Heart right ventricle (tissue), 16 donors: Measurements from ENCODE around the gene PEX11G. TPM values are rescaled to one million over a fixed set of nuclear protein-coding genes. Genes with fewer than 3 reads are reported as not detected.

Experiments
- ATAC-seq, 8 donors: fragments of 200-7000 bp; cut with Tn5 transposase; one replicate each; pipeline ENCODE4 v1.9.1; 2020; ENCODE audit warnings: mild to moderate bottlenecking in 8 of 8, moderate library complexity in 8 of 8, moderate number of reproducible peaks in 1 of 8
- DNase-seq, 2 donors: peaks; one replicate each; pipeline ENCODE4 v3.0.0-alpha.2; 2020
- H3K27ac ChIP-seq, 10 donors: fragments of 200-600 bp; sonication (generic) in 2 of 10; one replicate each; pipeline versions ENCODE4 v1.5.0 to v1.8.0; 2020 to 2022; ENCODE audit warnings: mild to moderate bottlenecking in 3 of 10
- H3K27me3 ChIP-seq, 7 donors: fragments of 200-600 bp; one replicate each; pipeline ENCODE4 v1.8.0; 2021 to 2022; ENCODE audit warnings: mild to moderate bottlenecking in 2 of 7
- H3K36me3 ChIP-seq, 9 donors: fragments of 200-600 bp; sonication (generic) in 1 of 9; one replicate each; pipeline versions ENCODE4 v1.5.0 to v1.8.0; 2020 to 2022; ENCODE audit warnings: mild to moderate bottlenecking in 2 of 9
- H3K4me1 ChIP-seq, 9 donors: fragments of 200-600 bp; sonication (generic) in 1 of 9; one replicate each; pipeline versions ENCODE4 v1.5.0 to v1.8.0; 2020 to 2022; ENCODE audit warnings: mild to moderate bottlenecking in 4 of 9
- H3K4me3 ChIP-seq, 10 donors: fragments of 200-600 bp; sonication (generic) in 2 of 10; one replicate each; pipeline versions ENCODE4 v1.5.0 to v1.8.0; 2020 to 2022; ENCODE audit warnings: mild to moderate bottlenecking in 7 of 10, moderate library complexity in 2 of 10
- H3K9me3 ChIP-seq, 11 donors: fragments of 200-600 bp in 10 of 11; sonication (generic) in 2 of 11; one replicate each; pipeline versions ENCODE4 v1.5.0 to v1.8.0; 2013 to 2022; ENCODE audit warnings: mild to moderate bottlenecking in 2 of 11, control low read depth in 1 of 11, moderate library complexity in 1 of 11
- CTCF ChIP-seq, 9 donors: fragments of 200-600 bp; sonication (generic) in 2 of 9; IDR thresholded peaks; one replicate each; pipeline versions ENCODE4 v1.5.0 to v1.8.0; 2021 to 2022; ENCODE audit warnings: antibody characterized with exemption in 9 of 9, mild to moderate bottlenecking in 5 of 9, moderate library complexity in 1 of 9
- WGBS, 2 donors: extraction: QIAGEN DNeasy Blood & Tissue Kit; methylation state at CpG; one replicate each; pipeline ENCODE4 v1.1.7; 2013; ENCODE audit warnings: inconsistent platforms in 1 of 2; 5-methylcytosine and 5-hydroxymethylcytosine counted together
- intact Hi-C, 10 donors: fragments of 100-400 bp; cut with DNase I; formaldehyde crosslinking; loops; one replicate each; pipeline versions ENCODE4 v1.11.1 to v1.14.2; 2022
- polyA plus RNA-seq, 2 donors: library from polyadenylated mRNA; stranded (reverse); fragments of 200-250 nt; gene quantifications; one replicate each; pipeline ENCODE4 v1.2.3, GENCODE V29; 2013
- total RNA-seq, 10 donors: library from RNA; stranded (reverse); fragmentation: NEBNext Ultra II Directional in 3 of 10; extraction: Animal tissue kit (Norgen Biotek cat#: 25700) in 3 of 10; gene quantifications; one replicate each; pipeline versions ENCODE4 v1.2.1 to v1.2.4, GENCODE V29; 2021 to 2023
- donor health status: Arrhythmogenic right ventricular cardiomyopathy.
- donor health status: ischemic (EF 13 %, LVEDD 7.1; RV severe dilation, severe dysfunction).
- donor health status: healthy with polysubstance abuse.
- donor health status: DM: no; HTN: yes; CAD: no.
- donor health status: DM: no; HTN: no; CAD: no.
- donor health status: ischemic (EF 25% LVEDD 6.9; RV normal size, moderate dysfunction).
- donor health status: ischemic (EF 25% LVEDD 5.7; RV mildly dilated, moderate dysfunction).
- donor health status: healthy.
- donor health status: DM: yes; HTN: yes; CAD: no.
- donor health status: Ischemic cardiomyopathy.
- donor health status: ischemic (EF 35%, LVEDD 5.7; RV mildly dilated, moderate dysfunction).
- donor health status: nonischemic (EF 11% LVEDD 7.7; RV severe dilation, severe dysfunction).
- donor health status: DM: yes; HTN: yes; CAD: no.
- donor health status: PGD.
- donor health status: ischemic (EF 29% LVEDD 5.4; RV normal size, mild dysfunction).
- donor health status: nonischemic (EF 23%, LVEDD 6.1; RV moderate dilation, normal function).

The PEX11G gene
- total and polyA plus RNA-seq, 12 donors = 0.95 to 3.9 (median 1.9) TPM

DNA sequence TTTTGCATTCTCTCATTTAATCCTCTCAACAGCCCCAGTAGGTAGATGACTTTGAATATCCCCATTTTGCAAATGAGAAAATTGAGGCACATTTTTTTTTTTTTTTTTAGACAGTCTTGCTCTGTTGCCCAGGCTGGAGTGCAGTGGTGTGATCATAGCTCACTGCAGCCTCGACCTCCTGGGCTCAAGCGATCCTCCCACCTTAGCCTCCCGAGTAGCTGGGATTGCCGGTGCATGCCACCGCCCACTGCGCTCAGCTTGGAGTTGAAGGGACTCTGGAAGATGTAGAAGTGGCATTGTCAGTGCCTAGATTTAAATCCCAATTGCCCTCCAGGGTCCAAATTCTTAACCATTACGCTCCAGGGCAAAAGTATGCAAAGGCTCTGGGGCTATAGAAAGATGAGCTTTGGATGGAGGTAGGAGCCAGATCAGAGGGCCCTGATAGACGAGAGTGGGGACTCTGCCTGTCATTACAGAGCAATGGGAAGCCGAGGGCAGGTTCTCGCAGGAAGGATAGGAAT, 32.8 kb upstream of the PEX11G start:
- WGBS, 2 donors = 47 to 49% methylated on average over 10 of the region's 10 CpGs
- DNase-seq (no peak), ATAC-seq (peak in 1 of 8 donors; percentile 4)
- TF ChIP-seq CTCF (IDR thresholded peaks at IDR 0.05) = no peak
- intact Hi-C loops = loop anchor here in 3 of 10 donors (5.0 to 10.0 kb wide), 2 partner anchors 34 to 127 kb away; partner anchors contain the start of gene PEX11G (in 2 of the 3)
- H3K36me3 ChIP-seq = peaks cover 0 to 42% (median 6%) of the 10 kb centered on the region in 9 donors
- H3K4me3 ChIP-seq = peak overlapping the region; percentile 9 to 98 (median 82)
- peak overlapping the region in 9 of 10 donors; percentile 7 to 88 (median 56) for H3K27ac ChIP-seq
- H3K9me3 ChIP-seq = no peaks in the 10 kb centered on the region
- peaks cover 0 to 4% (median 0%) of the 10 kb centered on the region in 7 donors for H3K27me3 ChIP-seq
- peaks cover 12 to 32% (median 26%) of the 10 kb centered on the region in 9 donors for H3K4me1 ChIP-seq

DNA sequence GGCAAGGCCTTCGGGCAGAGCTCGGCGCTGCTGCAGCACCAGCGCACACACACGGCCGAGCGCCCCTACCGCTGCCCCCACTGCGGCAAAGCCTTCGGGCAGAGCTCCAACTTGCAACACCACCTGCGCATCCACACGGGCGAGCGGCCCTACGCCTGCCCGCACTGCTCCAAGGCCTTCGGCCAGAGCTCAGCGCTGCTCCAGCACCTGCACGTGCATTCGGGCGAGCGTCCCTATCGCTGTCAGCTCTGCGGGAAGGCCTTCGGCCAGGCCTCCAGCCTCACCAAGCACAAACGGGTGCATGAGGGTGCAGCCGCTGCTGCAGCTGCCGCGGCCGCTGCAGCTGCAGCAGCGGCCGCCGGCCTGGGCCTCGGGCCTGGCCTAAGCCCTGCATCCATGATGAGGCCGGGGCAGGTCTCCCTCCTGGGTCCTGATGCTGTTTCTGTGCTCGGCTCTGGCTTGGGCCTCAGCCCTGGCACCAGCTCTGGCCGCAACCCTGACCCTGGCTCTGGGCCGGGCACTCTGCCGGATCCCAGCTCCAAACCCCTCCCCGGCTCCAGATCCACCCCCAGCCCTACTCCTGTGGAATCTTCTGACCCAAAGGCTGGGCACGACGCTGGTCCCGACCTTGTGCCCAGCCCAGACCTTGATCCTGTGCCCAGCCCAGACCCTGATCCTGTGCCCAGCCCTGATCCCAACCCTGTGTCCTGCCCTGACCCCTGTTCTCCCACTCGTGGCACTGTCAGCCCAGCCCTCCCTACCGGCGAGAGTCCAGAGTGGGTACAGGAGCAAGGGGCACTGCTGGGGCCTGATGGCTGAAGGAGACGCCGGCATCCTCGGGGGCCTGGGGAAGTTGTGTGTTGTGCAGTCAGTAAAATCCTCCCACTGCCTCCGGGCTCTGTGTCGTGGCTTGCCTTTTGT, 31.6 kb upstream of the PEX11G start:
- ATAC-seq = no peak
- 90 to 93% methylated on average over 51 of the region's 51 CpGs for WGBS, 2 donors
- H3K27ac ChIP-seq = no peak overlapping the region
- H3K27me3 ChIP-seq = peaks cover 0 to 12% (median 0%) of the 10 kb centered on the region in 7 donors
- DNase-seq = no peak
- H3K36me3 ChIP-seq = peaks cover 0 to 29% (median 3%) of the 10 kb centered on the region in 9 donors
- intact Hi-C loops = loop anchor here in 3 of 10 donors (5.0 to 10.0 kb wide), 2 partner anchors 33 to 126 kb away; partner anchors contain the start of gene PEX11G (in 2 of the 3)
- no peak overlapping the region for H3K4me3 ChIP-seq
- no peaks in the 10 kb centered on the region for H3K9me3 ChIP-seq
- TF ChIP-seq CTCF (IDR thresholded peaks at IDR 0.05) = no peak
- H3K4me1 ChIP-seq = peaks cover 12 to 40% (median 26%) of the 10 kb centered on the region in 9 donors

- Histone ChIP-seq H3K4me1 (peaks cover 12 to 45% (median 32%) of the 10 kb centered on the region in 9 donors), H3K27me3 (peaks cover 0 to 19% (median 0%) of the 10 kb centered on the region in 7 donors), H3K4me3 (no peak overlapping the region), H3K36me3 (peaks cover 0 to 21% (median 0%) of the 10 kb centered on the region in 9 donors), H3K27ac (no peak overlapping the region), H3K9me3 (no peaks in the 10 kb centered on the region)
- ATAC-seq = no peak
- no peak for DNase-seq
- intact Hi-C loops = loop anchor here in 4 of 10 donors (5.0 to 10.0 kb wide), 2 partner anchors 32 to 125 kb away; partner anchors contain the start of gene PEX11G (in 2 of the 4)
- 98% methylated on average over 72 to 74 of the region's 74 CpGs for WGBS, 2 donors
- TF ChIP-seq CTCF (IDR thresholded peaks at IDR 0.05) = no peak
These were observed 30.7 kb upstream of the PEX11G start for GRCh38 chr19:7519361-7520130.
